GM12878 (cell line): ENCODE data around the gene SRMS. TPM values are rescaled to one million over a fixed set of nuclear protein-coding genes. Genes with fewer than 3 reads are reported as not detected.

Experiments
- BHLHE40 ChIP-seq, 2 experiments: fragments of 450-650 bp in 1 of 2; IDR thresholded peaks; 2 replicates each; pipeline ENCODE4 v1.6.1; 2011 to 2017; ENCODE audit warnings: low read depth in 2 of 2, borderline replicate concordance in 1 of 2, improper control_type of control experiment in 1 of 2, low read length in 1 of 2, mild to moderate bottlenecking in 1 of 2
- CREB1 ChIP-seq: IDR thresholded peaks from 2 replicates; pipeline ENCODE4 v1.6.1; 2012; ENCODE audit warnings: low read depth, mild to moderate bottlenecking, inconsistent platforms
- CREM ChIP-seq: IDR thresholded peaks from 2 replicates; pipeline ENCODE4 v1.6.1; 2014; ENCODE audit warnings: antibody characterized with exemption, low read depth
- EGR1 ChIP-seq, 2 experiments: IDR thresholded peaks; 1 replicate in 1 of 2; 2 replicates in 1 of 2; pipeline ENCODE4 v1.6.1; 2011 to 2012; ENCODE audit warnings: low read depth in 2 of 2, low read length in 2 of 2, borderline replicate concordance in 1 of 2, mild to moderate bottlenecking in 1 of 2, moderate library complexity in 1 of 2
- HCFC1 ChIP-seq: fragments of 150-350 bp; IDR thresholded peaks from 2 replicates; pipeline ENCODE4 v1.6.1; 2014; ENCODE audit warnings: low read length
- IKZF1 ChIP-seq: fragments of 450-650 bp; conservative IDR thresholded peaks from 2 replicates; pipeline ENCODE4 v1.6.1; 2017; ENCODE audit warnings: antibody characterized with exemption, mild to moderate bottlenecking
- MEF2B ChIP-seq: fragments of 450-650 bp; IDR thresholded peaks from 2 replicates; pipeline ENCODE4 v1.6.1; 2018; ENCODE audit warnings: mild to moderate bottlenecking, moderate library complexity; ENCODE audit not compliant: partially characterized antibody, poor library complexity, severe bottlenecking
- NFYA ChIP-seq: IDR thresholded peaks from 2 replicates; pipeline ENCODE4 v1.6.1; 2011; ENCODE audit warnings: low read depth, mild to moderate bottlenecking, low read length, improper control_type of control experiment, borderline replicate concordance
- POLR2A ChIP-seq: IDR thresholded peaks from 2 replicates; pipeline ENCODE4 v1.6.1; 2011; ENCODE audit warnings: low read depth, mild to moderate bottlenecking, low read length
- RCOR1 ChIP-seq: conservative IDR thresholded peaks from 2 replicates; pipeline ENCODE4 v1.6.1; 2012; ENCODE audit warnings: low read depth, low read length, improper control_type of control experiment
- RUNX3 ChIP-seq: IDR thresholded peaks from 2 replicates; pipeline ENCODE4 v1.6.1; 2012; ENCODE audit warnings: low read length, inconsistent platforms
- SPI1 ChIP-seq: IDR thresholded peaks from 2 replicates; pipeline ENCODE4 v1.6.1; 2011; ENCODE audit warnings: low read depth, mild to moderate bottlenecking, low read length, moderate library complexity, borderline replicate concordance; ENCODE audit not compliant: insufficient read depth
- SREBF1 ChIP-seq: IDR thresholded peaks from 2 replicates; pipeline ENCODE4 v1.6.1; 2012; ENCODE audit warnings: mild to moderate bottlenecking, low read length
- STAT1 ChIP-seq: fragments of 450-650 bp; conservative IDR thresholded peaks from 2 replicates; pipeline ENCODE4 v1.6.1; 2014; ENCODE audit warnings: antibody characterized with exemption, mild to moderate bottlenecking
- TCF12 ChIP-seq: IDR thresholded peaks from 2 replicates; pipeline ENCODE4 v1.6.1; 2011; ENCODE audit warnings: low read depth, mild to moderate bottlenecking, low read length
- polyA plus RNA-seq, 11 experiments: library from polyadenylated mRNA; depleted of rRNA in 4 of 11; unstranded in 6 of 11; stranded (reverse) in 5 of 11; fragments of >200 nt; fragmentation: Nextera tagmentation in 4 of 11; fragmentation: Illumina TruSeq in 1 of 11; extraction: Ambion mirVana in 4 of 11; extraction: Trizol in 1 of 11; gene quantifications; 1 replicate in 1 of 11; 2 replicates in 10 of 11; pipeline versions ENCODE4 v1.2.1 to v1.2.3, GENCODE V29; 2011 to 2016; ENCODE audit warnings: inconsistent platforms in 2 of 11, missing spikeins in 2 of 11, low read depth in 1 of 11
- total RNA-seq, 4 experiments: library from RNA; depleted of rRNA in 3 of 4; stranded (reverse); fragments of >200 nt in 3 of 4; fragmentation: Illumina TruSeq in 1 of 4; extraction: Trizol in 1 of 4; gene quantifications; 2 replicates each; pipeline versions ENCODE4 v1.2.1 to v1.2.3, GENCODE V29; 2013 to 2021
- TF ChIP-seq, protein P1 (sequence below), 3 experiments: IDR thresholded peaks in 2 of 3; conservative IDR thresholded peaks in 1 of 3; 2 replicates each; pipeline ENCODE4 v1.5.1; 2011; ENCODE audit warnings: low read depth in 3 of 3, low read length in 3 of 3, mild to moderate bottlenecking in 3 of 3, control low read depth in 2 of 3, moderate library complexity in 2 of 3, inconsistent platforms in 1 of 3, mixed read lengths in 1 of 3; ENCODE audit not compliant: control insufficient read depth in 2 of 3, insufficient read depth in 1 of 3; ENCODE audit errors: extremely low read depth in 1 of 3
- TF ChIP-seq, protein P2 (sequence below): fragments of 450-650 bp; conservative IDR thresholded peaks from 2 replicates; pipeline ENCODE4 v1.6.1; 2017; ENCODE audit warnings: mild to moderate bottlenecking, moderate library complexity
- TF ChIP-seq, protein P3 (sequence below): fragments of 450-650 bp; IDR thresholded peaks from 2 replicates; pipeline ENCODE4 v1.6.1; 2017; ENCODE audit warnings: mild to moderate bottlenecking

Gene SRMS
- total and polyA plus RNA-seq, 10 of the 15 experiments (the other 5 are each of a cell fraction or from before 2014, with no cell fraction given) = not detected

DNA sequence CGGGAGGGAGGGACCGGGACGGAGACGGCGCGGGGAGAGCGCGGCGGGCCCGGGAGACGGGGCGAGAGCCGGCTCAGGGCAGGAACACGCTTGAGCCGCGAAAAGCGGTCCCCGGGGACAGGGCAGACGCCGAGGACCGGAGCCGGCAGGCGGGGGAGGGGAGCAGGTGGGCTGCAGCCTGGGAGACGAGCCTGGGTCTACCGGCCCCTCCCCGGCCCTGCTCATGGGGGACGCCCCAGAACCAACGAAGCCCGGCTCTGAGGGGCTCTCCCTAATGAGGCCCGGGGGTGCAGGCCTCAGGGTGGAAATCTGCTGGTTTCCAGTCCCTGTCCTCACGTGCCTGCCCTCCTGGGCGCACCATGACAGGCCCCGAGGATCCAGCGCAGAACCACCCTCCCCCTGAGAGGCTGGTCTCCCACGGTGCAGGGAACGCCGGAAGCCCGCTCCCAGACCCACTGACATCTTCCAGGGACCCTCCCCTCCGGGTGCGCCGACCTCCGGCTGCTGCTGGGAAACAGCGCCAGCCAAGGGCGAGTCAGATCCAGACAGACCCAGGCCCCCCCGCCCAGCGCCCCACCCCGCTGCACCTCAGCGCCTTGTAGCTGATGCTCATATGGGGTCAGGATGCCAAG, 48.1 kb downstream of the SRMS start (continued):
- TF ChIP-seq CREB1 (no peak), SREBF1 (no peak), POLR2A (no peak), NFYA (no peak), RUNX3 (no peak), TCF12 (no peak), BHLHE40 (IDR thresholded peaks at IDR 0.05; ENCODE audit: borderline replicate concordance in 1 of 2, low read depth in 2 of 2, low read length in 1 of 2) (peak; percentile 53 to 84; a peak in 3 of 4 replicates), CREM (no peak), SPI1 (no peak), HCFC1 (no peak), IKZF1 (peak; percentile 23; the same call in 1 of the 2 replicates), RCOR1 (no peak), STAT1 (no peak), MEF2B (peak; percentile 31), EGR1 (IDR thresholded peaks at IDR 0.05; ENCODE audit: borderline replicate concordance in 1 of 2, low read depth in 2 of 2, low read length in 2 of 2) (no peak)
- TF ChIP-seq, protein P1, sequence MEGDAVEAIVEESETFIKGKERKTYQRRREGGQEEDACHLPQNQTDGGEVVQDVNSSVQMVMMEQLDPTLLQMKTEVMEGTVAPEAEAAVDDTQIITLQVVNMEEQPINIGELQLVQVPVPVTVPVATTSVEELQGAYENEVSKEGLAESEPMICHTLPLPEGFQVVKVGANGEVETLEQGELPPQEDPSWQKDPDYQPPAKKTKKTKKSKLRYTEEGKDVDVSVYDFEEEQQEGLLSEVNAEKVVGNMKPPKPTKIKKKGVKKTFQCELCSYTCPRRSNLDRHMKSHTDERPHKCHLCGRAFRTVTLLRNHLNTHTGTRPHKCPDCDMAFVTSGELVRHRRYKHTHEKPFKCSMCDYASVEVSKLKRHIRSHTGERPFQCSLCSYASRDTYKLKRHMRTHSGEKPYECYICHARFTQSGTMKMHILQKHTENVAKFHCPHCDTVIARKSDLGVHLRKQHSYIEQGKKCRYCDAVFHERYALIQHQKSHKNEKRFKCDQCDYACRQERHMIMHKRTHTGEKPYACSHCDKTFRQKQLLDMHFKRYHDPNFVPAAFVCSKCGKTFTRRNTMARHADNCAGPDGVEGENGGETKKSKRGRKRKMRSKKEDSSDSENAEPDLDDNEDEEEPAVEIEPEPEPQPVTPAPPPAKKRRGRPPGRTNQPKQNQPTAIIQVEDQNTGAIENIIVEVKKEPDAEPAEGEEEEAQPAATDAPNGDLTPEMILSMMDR (IDR thresholded peaks at IDR 0.05 in 2 of 3, conservative IDR thresholded peaks at IDR 0.05 in 1 of 3; ENCODE audit: control insufficient read depth in 2 of 3, extremely low read depth in 1 of 3, insufficient read depth in 1 of 3, low read depth in 3 of 3, low read length in 3 of 3) = no peak
- TF ChIP-seq, protein P2, sequence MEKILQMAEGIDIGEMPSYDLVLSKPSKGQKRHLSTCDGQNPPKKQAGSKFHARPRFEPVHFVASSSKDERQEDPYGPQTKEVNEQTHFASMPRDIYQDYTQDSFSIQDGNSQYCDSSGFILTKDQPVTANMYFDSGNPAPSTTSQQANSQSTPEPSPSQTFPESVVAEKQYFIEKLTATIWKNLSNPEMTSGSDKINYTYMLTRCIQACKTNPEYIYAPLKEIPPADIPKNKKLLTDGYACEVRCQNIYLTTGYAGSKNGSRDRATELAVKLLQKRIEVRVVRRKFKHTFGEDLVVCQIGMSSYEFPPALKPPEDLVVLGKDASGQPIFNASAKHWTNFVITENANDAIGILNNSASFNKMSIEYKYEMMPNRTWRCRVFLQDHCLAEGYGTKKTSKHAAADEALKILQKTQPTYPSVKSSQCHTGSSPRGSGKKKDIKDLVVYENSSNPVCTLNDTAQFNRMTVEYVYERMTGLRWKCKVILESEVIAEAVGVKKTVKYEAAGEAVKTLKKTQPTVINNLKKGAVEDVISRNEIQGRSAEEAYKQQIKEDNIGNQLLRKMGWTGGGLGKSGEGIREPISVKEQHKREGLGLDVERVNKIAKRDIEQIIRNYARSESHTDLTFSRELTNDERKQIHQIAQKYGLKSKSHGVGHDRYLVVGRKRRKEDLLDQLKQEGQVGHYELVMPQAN = no peak
- TF ChIP-seq, protein P3, sequence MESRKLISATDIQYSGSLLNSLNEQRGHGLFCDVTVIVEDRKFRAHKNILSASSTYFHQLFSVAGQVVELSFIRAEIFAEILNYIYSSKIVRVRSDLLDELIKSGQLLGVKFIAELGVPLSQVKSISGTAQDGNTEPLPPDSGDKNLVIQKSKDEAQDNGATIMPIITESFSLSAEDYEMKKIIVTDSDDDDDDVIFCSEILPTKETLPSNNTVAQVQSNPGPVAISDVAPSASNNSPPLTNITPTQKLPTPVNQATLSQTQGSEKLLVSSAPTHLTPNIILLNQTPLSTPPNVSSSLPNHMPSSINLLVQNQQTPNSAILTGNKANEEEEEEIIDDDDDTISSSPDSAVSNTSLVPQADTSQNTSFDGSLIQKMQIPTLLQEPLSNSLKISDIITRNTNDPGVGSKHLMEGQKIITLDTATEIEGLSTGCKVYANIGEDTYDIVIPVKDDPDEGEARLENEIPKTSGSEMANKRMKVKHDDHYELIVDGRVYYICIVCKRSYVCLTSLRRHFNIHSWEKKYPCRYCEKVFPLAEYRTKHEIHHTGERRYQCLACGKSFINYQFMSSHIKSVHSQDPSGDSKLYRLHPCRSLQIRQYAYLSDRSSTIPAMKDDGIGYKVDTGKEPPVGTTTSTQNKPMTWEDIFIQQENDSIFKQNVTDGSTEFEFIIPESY = no peak
